Activated naive CD4-positive, alpha-beta T cell treated with anti-CD3 and anti-CD28 coated beads for 36 hours (primary cell): Measurements from ENCODE around the gene GATAD1. TPM values are rescaled to one million over a fixed set of nuclear protein-coding genes. Genes with fewer than 3 reads are reported as not detected.
"Not testable (repeated sequence)": the region's sequence is repeated elsewhere in the genome, so short reads cannot be mapped to it uniquely, and the experiment has no call there.

Experiments used
- CTCF ChIA-PET: fragments of 350-600 bp; sonication (Branson Sonifier 250); formaldehyde crosslinking; loops from one replicate; lab custom pipeline; 2021; ENCODE audit warnings: antibody characterized with exemption; lab: Charles Lee
- DNase-seq: peaks from one replicate; pipeline ENCODE4 v3.0.0-alpha.2; 2020
- H3K27ac Mint-ChIP-seq: one replicate; pipeline ENCODE4 v1.8.0; 2021; ENCODE audit warnings: mild to moderate bottlenecking, mixed read lengths
- H3K27me3 Mint-ChIP-seq: one replicate; pipeline ENCODE4 v1.8.0; 2021; ENCODE audit warnings: low read depth, mixed read lengths
- H3K36me3 Mint-ChIP-seq: one replicate; pipeline ENCODE4 v1.8.0; 2021; ENCODE audit warnings: low read depth, mixed read lengths
- H3K4me1 Mint-ChIP-seq: one replicate; pipeline ENCODE4 v1.8.0; 2021; ENCODE audit warnings: low read depth, mixed read lengths
- H3K4me3 Mint-ChIP-seq: one replicate; pipeline ENCODE4 v1.8.0; 2021; ENCODE audit warnings: mild to moderate bottlenecking, moderate library complexity, mixed read lengths
- H3K9me3 Mint-ChIP-seq: one replicate; pipeline ENCODE4 v1.8.0; 2021; ENCODE audit warnings: mixed read lengths
- intact Hi-C: fragments of 100-400 bp; cut with micrococcal nuclease; formaldehyde crosslinking; loops from one replicate; pipeline ENCODE4 v1.15.1; 2023
- total RNA-seq, 2 experiments: library from RNA; stranded (reverse); gene quantifications; one replicate each; pipeline ENCODE4 v1.2.3, GENCODE V29; 2021

GATAD1 gene, protein sequence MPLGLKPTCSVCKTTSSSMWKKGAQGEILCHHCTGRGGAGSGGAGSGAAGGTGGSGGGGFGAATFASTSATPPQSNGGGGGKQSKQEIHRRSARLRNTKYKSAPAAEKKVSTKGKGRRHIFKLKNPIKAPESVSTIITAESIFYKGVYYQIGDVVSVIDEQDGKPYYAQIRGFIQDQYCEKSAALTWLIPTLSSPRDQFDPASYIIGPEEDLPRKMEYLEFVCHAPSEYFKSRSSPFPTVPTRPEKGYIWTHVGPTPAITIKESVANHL
- 10 to 100 TPM; 27.5 to 29.6 TPM for total RNA-seq

DNA sequence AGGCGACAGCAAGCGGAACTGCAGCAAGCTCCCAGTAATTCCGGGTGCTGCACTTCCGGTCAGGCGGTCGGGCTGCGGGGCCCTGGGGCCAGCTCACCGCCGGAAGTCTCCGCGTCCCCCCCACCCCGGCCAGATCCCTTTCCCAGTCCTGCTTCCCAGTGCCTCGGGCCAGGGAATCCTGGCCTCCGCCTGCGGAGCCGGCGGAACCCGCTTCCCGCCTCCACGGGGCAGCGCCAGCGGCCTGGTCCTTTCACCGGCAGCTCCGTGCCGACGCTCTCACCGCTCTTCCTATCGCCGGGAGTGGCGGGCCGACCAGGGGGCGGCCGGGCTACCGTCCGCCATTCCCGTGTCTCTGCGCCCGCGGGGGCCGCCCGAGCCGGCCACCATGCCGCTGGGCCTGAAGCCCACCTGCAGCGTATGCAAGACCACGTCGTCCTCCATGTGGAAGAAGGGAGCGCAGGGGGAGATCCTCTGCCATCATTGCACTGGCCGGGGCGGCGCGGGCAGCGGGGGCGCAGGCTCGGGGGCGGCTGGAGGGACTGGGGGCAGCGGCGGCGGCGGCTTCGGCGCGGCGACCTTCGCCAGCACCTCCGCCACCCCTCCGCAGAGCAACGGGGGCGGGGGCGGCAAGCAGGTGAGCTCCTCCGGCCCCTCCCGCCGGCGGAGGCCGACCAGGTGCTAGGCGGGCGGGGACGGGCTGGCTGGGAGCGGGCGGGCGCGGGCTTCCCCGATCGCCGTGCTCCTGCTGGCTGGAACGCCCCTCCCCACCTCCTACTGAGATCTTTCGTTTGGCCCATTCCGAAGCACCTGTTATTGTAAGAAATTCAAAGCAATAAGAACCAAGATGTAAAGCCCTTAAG lies at the start of gene GATAD1:
GATAD1 (plus strand) TSS at position 138 of the 860 bp plus-strand sequence; CDS start at position 386, 248 bp downstream.
- DNase-seq = peak; percentile 89
- Mint-ChIP-seq H3K4me3 (peak within 1 kb of the TSS; percentile 82), H3K27me3 (no peaks in the 10 kb centered on the region), H3K27ac (peak within 1 kb of the TSS; percentile 84), H3K4me1 (peaks cover 12% of the 10 kb centered on the region), H3K36me3 (peaks cover 11% of the 10 kb centered on the region), H3K9me3 (no peaks in the 10 kb centered on the region)
- CTCF ChIA-PET = interaction anchor here (0.6 to 6.3 kb wide), 27 partner anchors 10 to 1358 kb away, joined by 3 to 84 read pairs (median 4); partner anchors contain the start of genes AKAP9, ANKIB1, KRIT1 and LRRD1
- intact Hi-C loops = loop anchor here (1.0 to 10.0 kb wide), 16 partner anchors 23 to 1359 kb away; partner anchors contain the start of genes AKAP9, ANKIB1, CYP51A1 and FAM133B

DNA sequence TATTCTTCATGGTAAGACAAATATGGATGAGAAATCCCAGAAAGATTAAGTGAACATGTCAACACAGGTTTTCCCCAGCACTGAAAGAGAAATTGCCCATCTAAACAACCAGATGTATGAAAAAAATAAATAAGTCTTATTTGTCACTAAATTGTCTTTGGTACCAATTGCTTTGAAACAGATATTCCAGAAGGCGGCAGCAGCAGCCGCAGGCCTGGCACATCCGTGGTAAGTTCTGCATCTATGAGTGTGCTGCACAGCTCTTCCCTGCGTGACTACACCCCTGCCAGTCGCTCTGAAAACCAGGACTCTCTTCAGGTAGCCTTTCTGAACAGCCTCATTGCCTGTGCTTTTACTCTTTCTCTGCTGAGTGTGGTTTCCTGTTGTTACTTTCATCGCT lies 49.7 kb upstream of the GATAD1 start:
- H3K36me3 Mint-ChIP-seq = peaks cover 14% of the 10 kb centered on the region
- no peak overlapping the region for H3K4me3 Mint-ChIP-seq
- no peak overlapping the region for H3K27ac Mint-ChIP-seq
- intact Hi-C loops = no loop called here
- no peak for DNase-seq
- no peaks in the 10 kb centered on the region for H3K4me1 Mint-ChIP-seq
- no peaks in the 10 kb centered on the region for H3K27me3 Mint-ChIP-seq
- no peaks in the 10 kb centered on the region for H3K9me3 Mint-ChIP-seq
- CTCF ChIA-PET = no interaction called here

DNA sequence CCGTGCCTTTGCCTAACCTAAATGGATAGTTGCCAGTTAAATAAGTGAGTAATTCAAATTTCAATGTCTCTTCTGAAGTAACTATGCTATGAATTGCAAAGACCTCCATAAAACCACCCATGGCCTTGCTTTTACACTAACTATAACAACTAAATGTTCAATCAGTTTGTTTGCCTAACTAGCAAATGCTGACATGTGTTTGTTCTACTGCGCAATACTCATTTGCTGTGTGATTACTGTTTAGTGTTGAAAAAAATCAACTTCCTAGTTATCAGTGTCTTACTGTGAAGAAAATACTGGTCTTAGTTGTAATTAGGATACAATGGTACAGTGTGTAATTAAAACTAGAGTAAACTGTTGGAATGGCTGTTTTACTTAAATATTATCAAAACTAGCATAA lies 47.3 kb upstream of the GATAD1 start:
- H3K36me3 Mint-ChIP-seq = peaks cover 13% of the 10 kb centered on the region
- intact Hi-C loops = no loop called here

DNA sequence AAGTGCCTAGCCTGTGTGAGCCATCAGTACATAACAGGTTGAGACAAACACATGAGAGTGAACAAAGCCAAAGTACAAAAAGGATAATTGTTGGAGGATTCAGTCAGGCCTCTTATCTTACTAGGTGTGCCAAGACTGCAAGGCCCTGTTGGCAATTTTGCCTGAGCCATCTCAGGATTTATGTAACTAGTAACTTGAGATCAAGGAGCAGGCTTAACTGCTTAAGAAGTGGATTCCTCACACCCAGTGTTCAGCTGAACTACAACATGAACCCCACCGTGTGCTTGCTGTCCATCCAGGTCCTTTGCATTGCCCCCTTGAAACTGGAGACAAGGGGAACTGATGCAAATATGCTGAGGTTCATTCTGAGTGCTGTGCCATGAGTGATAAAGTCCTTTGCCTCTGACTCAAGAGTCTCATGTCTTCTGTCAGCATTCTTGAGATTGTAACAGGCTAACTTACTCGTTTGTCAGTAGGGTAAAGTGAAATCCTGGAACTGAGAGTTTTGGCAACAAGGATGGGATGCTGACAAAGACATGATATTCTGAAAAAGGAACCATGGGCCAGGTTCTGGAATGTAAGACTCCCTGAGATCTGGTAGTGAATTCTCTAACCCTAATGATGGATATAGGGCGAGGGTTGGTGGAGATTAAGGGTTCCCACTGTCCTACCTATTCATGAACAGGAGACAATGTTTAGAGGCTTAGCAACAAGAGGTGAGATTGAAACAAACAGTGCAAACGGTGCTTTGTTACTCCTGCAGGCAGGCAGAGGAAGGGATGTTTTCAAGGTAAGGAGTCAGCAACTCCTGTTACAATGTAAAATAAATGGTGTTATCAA lies 44.1 kb upstream of the GATAD1 start:
- no peaks in the 10 kb centered on the region for H3K9me3 Mint-ChIP-seq
- no peak overlapping the region for H3K4me3 Mint-ChIP-seq
- H3K27me3 Mint-ChIP-seq = no peaks in the 10 kb centered on the region
- H3K36me3 Mint-ChIP-seq = peaks cover 7% of the 10 kb centered on the region
- H3K4me1 Mint-ChIP-seq = peaks cover 12% of the 10 kb centered on the region
- no peak overlapping the region for H3K27ac Mint-ChIP-seq
- intact Hi-C loops = no loop called here
- no peak for DNase-seq
- CTCF ChIA-PET = interaction anchor here (1.1 kb wide), 1 partner anchor 44 kb away, joined by 4 read pairs; the partner anchor contains the start of gene GATAD1

More for the DNA sequence above, 47.3 kb upstream of the GATAD1 start:
- Mint-ChIP-seq H3K4me3 (no peak overlapping the region), H3K9me3 (no peaks in the 10 kb centered on the region), H3K27ac (no peak overlapping the region), H3K27me3 (no peaks in the 10 kb centered on the region), H3K4me1 (peaks cover 12% of the 10 kb centered on the region)
- DNase-seq = no peak
- CTCF ChIA-PET = no interaction called here

DNA sequence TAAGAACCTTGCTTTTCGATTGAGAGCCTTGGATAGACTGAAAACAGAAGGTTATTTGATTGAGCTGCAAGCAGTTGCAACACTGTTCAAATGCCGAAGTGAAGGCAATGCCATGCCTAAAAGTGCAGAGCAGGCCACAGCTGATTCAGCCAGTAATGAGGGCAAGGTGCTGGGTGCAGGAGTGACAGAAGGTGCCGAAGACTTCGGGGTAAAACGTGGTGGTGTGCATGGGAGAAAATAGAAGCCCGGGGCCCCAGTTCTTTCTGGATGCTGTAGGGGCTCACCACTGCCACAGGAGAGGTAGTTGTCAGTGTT lies 43.6 kb upstream of the GATAD1 start:
- no peaks in the 10 kb centered on the region for H3K27me3 Mint-ChIP-seq
- no peak for DNase-seq
- intact Hi-C loops = no loop called here
- peaks cover 12% of the 10 kb centered on the region for H3K4me1 Mint-ChIP-seq
- peaks cover 2% of the 10 kb centered on the region for H3K36me3 Mint-ChIP-seq
- H3K4me3 Mint-ChIP-seq = no peak overlapping the region
- CTCF ChIA-PET = interaction anchor here (1.1 kb wide), 1 partner anchor 43 kb away, joined by 4 read pairs; the partner anchor contains the start of gene GATAD1
- H3K9me3 Mint-ChIP-seq = no peaks in the 10 kb centered on the region
- no peak overlapping the region for H3K27ac Mint-ChIP-seq

DNA sequence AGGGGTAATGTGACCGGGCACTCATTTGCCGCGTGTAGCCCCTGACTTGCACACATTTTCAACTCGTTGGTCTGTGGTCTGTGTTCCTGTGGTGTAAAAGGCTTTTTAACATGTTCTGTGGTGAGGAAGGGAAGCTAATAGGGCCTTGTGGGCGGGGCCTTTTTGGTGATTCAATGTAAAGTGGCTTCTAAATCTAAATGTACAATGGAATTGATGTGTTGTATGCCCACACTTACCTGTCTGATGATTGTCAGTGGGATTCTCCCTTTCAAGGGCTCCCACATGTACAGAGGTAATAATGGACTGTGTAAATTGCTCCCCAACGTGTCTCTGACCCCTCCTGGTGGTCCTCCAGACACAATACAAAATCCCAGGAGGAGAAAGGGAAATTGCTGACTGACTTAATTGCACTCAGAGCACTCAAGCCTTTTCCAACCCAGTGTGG lies 43.1 kb upstream of the GATAD1 start:
- Mint-ChIP-seq H3K9me3 (no peaks in the 10 kb centered on the region), H3K4me3 (no peak overlapping the region), H3K36me3 (peaks cover 2% of the 10 kb centered on the region), H3K27ac (no peak overlapping the region), H3K27me3 (no peaks in the 10 kb centered on the region), H3K4me1 (peaks cover 12% of the 10 kb centered on the region)
- intact Hi-C loops = no loop called here
- CTCF ChIA-PET = interaction anchor here (1.1 kb wide), 1 partner anchor 43 kb away, joined by 4 read pairs; the partner anchor contains the start of gene GATAD1
- peak; percentile 41 for DNase-seq

DNA sequence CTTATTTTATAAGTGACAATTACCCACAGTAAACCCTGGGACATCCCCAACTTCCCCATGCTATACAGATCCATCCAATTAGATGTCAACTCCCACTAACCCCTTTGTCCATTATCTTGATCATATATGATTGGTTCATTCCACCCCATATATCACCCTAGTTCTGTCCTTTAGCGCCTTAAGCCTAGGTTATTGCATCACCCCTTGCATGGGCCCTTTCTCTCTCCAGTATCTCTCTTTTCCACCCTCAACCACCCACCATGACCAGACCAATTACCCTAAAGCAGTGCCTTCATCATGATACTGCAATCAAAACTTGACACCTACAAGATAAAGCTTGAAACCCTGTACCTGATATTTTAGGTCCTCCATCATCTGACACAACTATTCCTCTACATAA lies 37.9 kb upstream of the GATAD1 start:
- intact Hi-C loops = no loop called here
- no peaks in the 10 kb centered on the region for H3K36me3 Mint-ChIP-seq
- H3K27ac Mint-ChIP-seq = no peak overlapping the region
- no peak for DNase-seq
- peaks cover 7% of the 10 kb centered on the region for H3K27me3 Mint-ChIP-seq
- CTCF ChIA-PET = no interaction called here
- H3K9me3 Mint-ChIP-seq = no peaks in the 10 kb centered on the region
- no peak overlapping the region for H3K4me3 Mint-ChIP-seq
- H3K4me1 Mint-ChIP-seq = peaks cover under 1% of the 10 kb centered on the region

DNA sequence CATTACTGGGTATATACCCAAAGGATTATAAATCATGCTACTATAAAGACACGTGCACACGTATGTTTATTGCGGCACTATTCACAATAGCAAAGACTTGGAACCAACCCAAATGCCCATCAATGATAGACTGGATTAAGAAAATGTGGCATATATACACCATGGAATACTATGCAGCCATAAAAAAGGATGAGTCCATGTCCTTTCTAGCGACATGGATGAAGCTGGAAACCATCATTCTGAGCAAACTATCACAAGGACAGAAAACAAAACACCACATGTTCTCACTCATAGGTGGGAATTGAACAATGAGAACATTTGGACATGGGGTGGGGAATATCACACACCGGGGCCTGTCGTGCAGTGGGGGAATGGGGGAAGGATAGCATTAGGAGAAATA lies 37.1 kb upstream of the GATAD1 start:
- H3K27ac Mint-ChIP-seq, intact Hi-C loops, H3K36me3 Mint-ChIP-seq, H3K4me3 Mint-ChIP-seq, H3K9me3 Mint-ChIP-seq, H3K4me1 Mint-ChIP-seq, DNase-seq, H3K27me3 Mint-ChIP-seq: not testable (repeated sequence)
- CTCF ChIA-PET = interaction anchor here (1.1 kb wide), 1 partner anchor 15 kb away, joined by 4 read pairs; no protein-coding TSS in a partner anchor

DNA sequence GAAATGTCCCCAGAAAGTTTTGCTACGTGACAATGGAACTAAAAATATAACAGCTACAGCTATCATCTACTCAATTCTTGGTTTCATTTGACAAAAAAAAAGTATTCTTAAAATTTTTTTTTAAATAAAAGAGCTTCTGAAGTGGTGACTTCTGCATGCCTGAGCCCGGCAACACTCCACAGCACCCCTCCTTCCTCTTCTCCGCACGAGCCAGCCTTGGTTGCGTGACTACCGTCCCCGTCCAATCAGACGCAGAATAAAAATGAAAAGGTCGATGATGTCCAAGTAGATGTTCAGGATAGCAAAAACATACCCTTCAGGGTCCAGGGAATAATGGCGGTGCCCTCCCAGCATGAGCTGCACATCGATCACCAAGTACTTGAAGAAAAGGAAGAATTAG lies 34.5 kb upstream of the GATAD1 start:
- CTCF ChIA-PET = interaction anchor here (0.6 to 1.6 kb wide), 4 partner anchors 9 to 415 kb away, joined by 3 to 6 read pairs (median 4); no protein-coding TSS in a partner anchor
- intact Hi-C loops = no loop called here
- no peak for DNase-seq
- peaks cover 7% of the 10 kb centered on the region for H3K27me3 Mint-ChIP-seq
- no peaks in the 10 kb centered on the region for H3K36me3 Mint-ChIP-seq
- no peaks in the 10 kb centered on the region for H3K9me3 Mint-ChIP-seq
- no peaks in the 10 kb centered on the region for H3K4me1 Mint-ChIP-seq
- no peak overlapping the region for H3K27ac Mint-ChIP-seq
- no peak overlapping the region for H3K4me3 Mint-ChIP-seq

DNA sequence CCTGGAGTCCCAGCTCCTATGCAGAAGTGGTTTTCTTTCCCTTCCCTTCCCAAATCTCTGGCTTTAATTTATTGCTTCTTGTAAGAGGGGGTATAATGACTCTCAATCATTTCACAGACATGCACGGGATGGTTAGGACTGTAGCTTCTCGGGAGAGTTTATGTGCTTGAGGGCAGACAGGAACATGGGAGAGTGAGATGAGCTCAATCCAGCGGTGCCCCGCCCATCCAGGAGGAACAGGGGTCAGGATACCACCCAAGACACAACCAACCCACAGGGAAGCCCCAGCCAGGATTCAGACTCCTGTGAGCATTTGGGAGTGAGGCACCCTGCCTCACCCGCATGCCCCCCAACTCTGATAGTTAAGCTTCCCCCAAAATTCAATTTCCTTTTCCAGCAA lies 33.7 kb upstream of the GATAD1 start:
- intact Hi-C loops = no loop called here
- H3K36me3 Mint-ChIP-seq = no peaks in the 10 kb centered on the region
- H3K9me3 Mint-ChIP-seq = no peaks in the 10 kb centered on the region
- H3K27ac Mint-ChIP-seq = no peak overlapping the region
- no peak overlapping the region for H3K4me3 Mint-ChIP-seq
- DNase-seq = no peak
- no peaks in the 10 kb centered on the region for H3K4me1 Mint-ChIP-seq
- peaks cover 7% of the 10 kb centered on the region for H3K27me3 Mint-ChIP-seq
- CTCF ChIA-PET = interaction anchor here (1.0 to 1.6 kb wide), 3 partner anchors 8 to 234 kb away, joined by 3 to 6 read pairs (median 4); no protein-coding TSS in a partner anchor

DNA sequence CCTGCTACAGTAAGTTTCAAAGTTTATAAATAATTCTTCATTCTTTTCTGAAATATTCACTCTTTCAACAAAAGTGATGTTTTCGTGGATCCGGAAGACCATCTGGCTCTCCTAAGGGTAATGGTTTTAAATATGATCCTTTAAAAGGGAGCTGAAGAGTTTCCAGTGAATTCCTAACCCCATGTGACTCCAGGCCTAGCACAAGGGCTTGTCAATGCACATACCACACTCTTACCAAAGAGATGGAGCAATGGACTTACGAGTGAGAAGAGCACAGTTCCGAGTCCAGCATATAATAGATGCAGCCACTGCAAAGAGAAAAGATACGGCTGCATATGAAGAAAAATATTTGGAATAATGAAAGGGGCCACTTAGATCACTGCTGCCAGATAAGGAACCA lies 32.1 kb upstream of the GATAD1 start:
- Mint-ChIP-seq H3K36me3 (no peaks in the 10 kb centered on the region), H3K9me3 (no peaks in the 10 kb centered on the region), H3K27me3 (peaks cover 6% of the 10 kb centered on the region), H3K4me3 (no peak overlapping the region), H3K4me1 (no peaks in the 10 kb centered on the region), H3K27ac (no peak overlapping the region)
- DNase-seq = no peak
- intact Hi-C loops = no loop called here
- CTCF ChIA-PET = interaction anchor here (0.7 to 1.4 kb wide), 5 partner anchors 9 to 257 kb away, joined by 3 to 8 read pairs (median 3); no protein-coding TSS in a partner anchor
